ENCODE measurements around the gene TM6SF1.

DNA sequence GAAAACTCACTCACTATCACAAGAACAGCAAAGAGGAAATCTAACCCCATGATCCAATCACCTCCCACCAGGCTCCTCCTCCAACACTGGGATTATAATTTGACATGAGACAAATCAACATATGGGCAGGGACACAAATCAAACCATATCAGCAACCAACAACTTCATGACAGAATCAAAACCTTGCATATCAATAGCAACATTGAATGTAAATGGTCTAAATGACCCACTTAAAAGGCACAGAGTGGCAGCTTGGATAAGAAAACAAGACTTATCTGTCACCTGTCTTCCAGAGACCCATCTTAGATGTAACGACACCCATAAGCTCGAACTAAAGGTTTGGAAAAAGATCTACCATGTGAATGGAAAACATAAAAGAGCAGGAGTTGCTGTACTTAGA, 59.4 kb downstream of the TM6SF1 start:
- TF ChIP-seq SP1 (IDR thresholded peaks at IDR 0.05): no peak
- TF ChIP-seq BHLHE40 (IDR thresholded peaks at IDR 0.05; ENCODE audit: borderline replicate concordance): no peak
- no peak for TF ChIP-seq HDGF (IDR thresholded peaks at IDR 0.05; ENCODE audit: borderline replicate concordance)
- no peak for TF ChIP-seq FOXM1 (IDR thresholded peaks at IDR 0.05; ENCODE audit: borderline replicate concordance)
- no peak for TF ChIP-seq ELF4 (IDR thresholded peaks at IDR 0.05)
- TF ChIP-seq NFRKB (IDR thresholded peaks at IDR 0.05): no peak
- TF ChIP-seq FOXK2 (IDR thresholded peaks at IDR 0.05): no peak
- no peak for TF ChIP-seq TARDBP (IDR thresholded peaks at IDR 0.05)
- TF ChIP-seq, protein P1, sequence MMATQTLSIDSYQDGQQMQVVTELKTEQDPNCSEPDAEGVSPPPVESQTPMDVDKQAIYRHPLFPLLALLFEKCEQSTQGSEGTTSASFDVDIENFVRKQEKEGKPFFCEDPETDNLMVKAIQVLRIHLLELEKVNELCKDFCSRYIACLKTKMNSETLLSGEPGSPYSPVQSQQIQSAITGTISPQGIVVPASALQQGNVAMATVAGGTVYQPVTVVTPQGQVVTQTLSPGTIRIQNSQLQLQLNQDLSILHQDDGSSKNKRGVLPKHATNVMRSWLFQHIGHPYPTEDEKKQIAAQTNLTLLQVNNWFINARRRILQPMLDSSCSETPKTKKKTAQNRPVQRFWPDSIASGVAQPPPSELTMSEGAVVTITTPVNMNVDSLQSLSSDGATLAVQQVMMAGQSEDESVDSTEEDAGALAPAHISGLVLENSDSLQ (IDR thresholded peaks at IDR 0.05): no peak
- no peak for TF ChIP-seq FOXA1 (IDR thresholded peaks at IDR 0.05)

All from HEK293T (cell line).